ENCODE data around the gene ERN1.

The ERN1 gene

GRCh38 chr17:64113006-64113405 is 16.9 kb downstream of the ERN1 start:
- peaks cover 8% of the 10 kb centered on the region for H3K4me1 Mint-ChIP-seq
- no peaks in the 10 kb centered on the region for H3K27me3 Mint-ChIP-seq
- ATAC-seq, result no peak
- no peaks in the 10 kb centered on the region for H3K36me3 Mint-ChIP-seq
- H3K9me3 Mint-ChIP-seq, result no peaks in the 10 kb centered on the region
- H3K27ac Mint-ChIP-seq, result no peak overlapping the region
- no peak overlapping the region for H3K4me3 Mint-ChIP-seq

GRCh38 chr17:64111831-64112230 is 18.1 kb downstream of the ERN1 start:
- no peaks in the 10 kb centered on the region for H3K36me3 Mint-ChIP-seq
- H3K4me3 Mint-ChIP-seq, result no peak overlapping the region
- no peaks in the 10 kb centered on the region for H3K9me3 Mint-ChIP-seq
- H3K27ac Mint-ChIP-seq, result no peak overlapping the region
- no peak for ATAC-seq
- no peaks in the 10 kb centered on the region for H3K27me3 Mint-ChIP-seq
- H3K4me1 Mint-ChIP-seq, result peaks cover 8% of the 10 kb centered on the region

GRCh38 chr17:64110379-64111152 is 19.4 kb downstream of the ERN1 start:
- Mint-ChIP-seq H3K36me3 (no peaks in the 10 kb centered on the region), H3K4me3 (no peak overlapping the region), H3K27me3 (no peaks in the 10 kb centered on the region), H3K4me1 (peaks cover 8% of the 10 kb centered on the region), H3K9me3 (no peaks in the 10 kb centered on the region), H3K27ac (no peak overlapping the region)
- no peak for ATAC-seq

- Mint-ChIP-seq H3K4me3 (no peak overlapping the region), H3K9me3 (no peaks in the 10 kb centered on the region), H3K36me3 (no peaks in the 10 kb centered on the region), H3K27ac (peak overlapping the region; percentile 24), H3K27me3 (no peaks in the 10 kb centered on the region), H3K4me1 (peaks cover 8% of the 10 kb centered on the region)
- no peak for ATAC-seq
Measured at GRCh38 chr17:64109400-64109799, 20.5 kb downstream of the ERN1 start.

- H3K27ac Mint-ChIP-seq, result no peak overlapping the region
- H3K4me1 Mint-ChIP-seq, result peaks cover 14% of the 10 kb centered on the region
- H3K9me3 Mint-ChIP-seq, result no peaks in the 10 kb centered on the region
- H3K4me3 Mint-ChIP-seq, result no peak overlapping the region
- no peaks in the 10 kb centered on the region for H3K36me3 Mint-ChIP-seq
- H3K27me3 Mint-ChIP-seq, result no peaks in the 10 kb centered on the region
- no peak for ATAC-seq
Measured at GRCh38 chr17:64107500-64108236, 22.3 kb downstream of the ERN1 start.

- H3K4me3 Mint-ChIP-seq, result no peak overlapping the region
- H3K27ac Mint-ChIP-seq, result no peak overlapping the region
- no peaks in the 10 kb centered on the region for H3K9me3 Mint-ChIP-seq
- H3K27me3 Mint-ChIP-seq, result no peaks in the 10 kb centered on the region
- no peaks in the 10 kb centered on the region for H3K36me3 Mint-ChIP-seq
- H3K4me1 Mint-ChIP-seq, result peaks cover 14% of the 10 kb centered on the region
- no peak for ATAC-seq
Measured at GRCh38 chr17:64106918-64107317, 23.0 kb downstream of the ERN1 start.

GRCh38 chr17:64103391-64104364 is 26.3 kb downstream of the ERN1 start:
- no peaks in the 10 kb centered on the region for H3K36me3 Mint-ChIP-seq
- H3K27ac Mint-ChIP-seq, result no peak overlapping the region
- no peaks in the 10 kb centered on the region for H3K9me3 Mint-ChIP-seq
- no peak overlapping the region for H3K4me3 Mint-ChIP-seq
- H3K27me3 Mint-ChIP-seq, result no peaks in the 10 kb centered on the region
- no peak for ATAC-seq
- H3K4me1 Mint-ChIP-seq, result peaks cover 5% of the 10 kb centered on the region

- no peak overlapping the region for H3K27ac Mint-ChIP-seq
- ATAC-seq, result no peak
- H3K36me3 Mint-ChIP-seq, result no peaks in the 10 kb centered on the region
- H3K9me3 Mint-ChIP-seq, result no peaks in the 10 kb centered on the region
- peaks cover 5% of the 10 kb centered on the region for H3K4me1 Mint-ChIP-seq
- H3K27me3 Mint-ChIP-seq, result no peaks in the 10 kb centered on the region
- H3K4me3 Mint-ChIP-seq, result no peak overlapping the region
Measured at GRCh38 chr17:64102627-64103390, 27.1 kb downstream of the ERN1 start.

- ATAC-seq, result no peak
- no peaks in the 10 kb centered on the region for H3K9me3 Mint-ChIP-seq
- H3K27ac Mint-ChIP-seq, result no peak overlapping the region
- H3K4me1 Mint-ChIP-seq, result peaks cover 15% of the 10 kb centered on the region
- no peaks in the 10 kb centered on the region for H3K27me3 Mint-ChIP-seq
- no peak overlapping the region for H3K4me3 Mint-ChIP-seq
- H3K36me3 Mint-ChIP-seq, result peaks cover 18% of the 10 kb centered on the region
Measured at GRCh38 chr17:64099543-64099942, 30.4 kb downstream of the ERN1 start.

- no peak for ATAC-seq
- Mint-ChIP-seq H3K36me3 (peaks cover 22% of the 10 kb centered on the region), H3K27ac (no peak overlapping the region), H3K4me1 (peaks cover 10% of the 10 kb centered on the region), H3K9me3 (no peaks in the 10 kb centered on the region), H3K27me3 (no peaks in the 10 kb centered on the region), H3K4me3 (no peak overlapping the region)
Measured at GRCh38 chr17:64097196-64097936, 32.6 kb downstream of the ERN1 start.

GRCh38 chr17:64096037-64096436 is 33.9 kb downstream of the ERN1 start:
- H3K4me1 Mint-ChIP-seq, result peaks cover 20% of the 10 kb centered on the region
- ATAC-seq, result no peak
- H3K27me3 Mint-ChIP-seq, result no peaks in the 10 kb centered on the region
- H3K4me3 Mint-ChIP-seq, result no peak overlapping the region
- H3K27ac Mint-ChIP-seq, result no peak overlapping the region
- H3K9me3 Mint-ChIP-seq, result no peaks in the 10 kb centered on the region
- H3K36me3 Mint-ChIP-seq, result peaks cover 26% of the 10 kb centered on the region

- Mint-ChIP-seq H3K4me3 (no peak overlapping the region), H3K27ac (no peak overlapping the region), H3K4me1 (peaks cover 28% of the 10 kb centered on the region), H3K9me3 (no peaks in the 10 kb centered on the region), H3K36me3 (peaks cover 26% of the 10 kb centered on the region), H3K27me3 (no peaks in the 10 kb centered on the region)
- no peak for ATAC-seq
Measured at GRCh38 chr17:64095144-64095882, 34.6 kb downstream of the ERN1 start.

- ATAC-seq, result no peak
- Mint-ChIP-seq H3K4me1 (peaks cover 29% of the 10 kb centered on the region), H3K27ac (no peak overlapping the region), H3K4me3 (no peak overlapping the region), H3K9me3 (no peaks in the 10 kb centered on the region), H3K36me3 (peaks cover 26% of the 10 kb centered on the region), H3K27me3 (no peaks in the 10 kb centered on the region)
Measured at GRCh38 chr17:64094412-64094811, 35.5 kb downstream of the ERN1 start.

Data from stimulated activated memory B cell treated with anti-CD40 and anti-IgM and Interleukin-4, amounts not matched to agents 10 μg/mL and 1 μg/mL and 100 μg/mL, for 72 hours (primary cell).